ENCODE results near the gene KCND3. TPM values are rescaled to one million over a fixed set of nuclear protein-coding genes. Genes with fewer than 3 reads are reported as not detected.
"Not testable (repeated sequence)": the region's sequence is repeated elsewhere in the genome, so short reads cannot be mapped to it uniquely, and the experiment has no call there.

KCND3 gene
- total RNA-seq, 2 experiments from 2014 or later, result not detected

GRCh38 chr1:111761717-111762116 is 227.8 kb downstream of the KCND3 start:
- POLR2A ChIA-PET, result no interaction called here
- CTCF ChIA-PET, result interaction anchor here (1.7 kb wide), 1 partner anchor 8 kb away, joined by 7 read pairs; no protein-coding TSS in a partner anchor

- CTCF ChIA-PET, result no interaction called here
- POLR2A ChIA-PET, result no interaction called here
These were observed 231.1 kb downstream of the KCND3 start for GRCh38 chr1:111758373-111758772.

GRCh38 chr1:111756124-111756513 is 233.3 kb downstream of the KCND3 start:
- ChIA-PET POLR2A (no interaction called here), CTCF (interaction anchor here (1.1 to 2.4 kb wide), 4 partner anchors 11 to 305 kb away, joined by 3 to 8 read pairs (median 6); no protein-coding TSS in a partner anchor)

- ChIA-PET CTCF (interaction anchor here (0.9 to 2.4 kb wide), 9 partner anchors 9 to 304 kb away, joined by 3 to 8 read pairs (median 4); no protein-coding TSS in a partner anchor), POLR2A (interaction anchor here (0.6 to 1.0 kb wide), 5 partner anchors 10 to 307 kb away, joined by 3 to 7 read pairs (median 4); partner anchors contain the start of genes INKA2 and WDR77)
These were observed 233.9 kb downstream of the KCND3 start, which contains the start of gene DDX20 for GRCh38 chr1:111755331-111756123. TSS of gene DDX20 (plus strand) at chr1:111755901. CDS start at chr1:111755925, 24 bp downstream.

GRCh38 chr1:111754984-111755330 is 234.5 kb downstream of the KCND3 start:
- POLR2A ChIA-PET, result interaction anchor here (0.6 to 1.0 kb wide), 5 partner anchors 10 to 306 kb away, joined by 3 to 7 read pairs (median 4); partner anchors contain the start of genes INKA2 and WDR77
- CTCF ChIA-PET, result interaction anchor here (0.9 to 2.4 kb wide), 10 partner anchors 9 to 304 kb away, joined by 3 to 8 read pairs (median 4); no protein-coding TSS in a partner anchor

GRCh38 chr1:111751906-111752575 is 237.4 kb downstream of the KCND3 start:
- CTCF ChIA-PET, result interaction anchor here (0.7 to 1.7 kb wide), 2 partner anchors 12 to 64 kb away, joined by 4 to 8 read pairs; partner anchors contain the start of gene INKA2
- POLR2A ChIA-PET, result no interaction called here

- ChIA-PET POLR2A (interaction anchor here (0.5 kb wide), 1 partner anchor 711 kb away, joined by 4 read pairs; no protein-coding TSS in a partner anchor), CTCF (interaction anchor here (1.0 to 1.7 kb wide), 3 partner anchors 11 to 242 kb away, joined by 4 to 8 read pairs (median 4); partner anchors contain the start of gene INKA2)
These were observed 238.6 kb downstream of the KCND3 start for GRCh38 chr1:111750856-111751255.

GRCh38 chr1:111749628-111750027 is 239.8 kb downstream of the KCND3 start:
- POLR2A ChIA-PET, result no interaction called here
- CTCF ChIA-PET, result interaction anchor here (0.7 to 2.0 kb wide), 2 partner anchors 36 to 241 kb away, joined by 3 to 7 read pairs; no protein-coding TSS in a partner anchor

- CTCF ChIA-PET, result interaction anchor here (0.6 to 2.2 kb wide), 8 partner anchors 10 to 272 kb away, joined by 3 to 14 read pairs (median 6); no protein-coding TSS in a partner anchor
- POLR2A ChIA-PET, result interaction anchor here (0.6 kb wide), 2 partner anchors 155 to 300 kb away, joined by 3 read pairs; no protein-coding TSS in a partner anchor
These were observed 241.5 kb downstream of the KCND3 start for GRCh38 chr1:111747947-111748346.

GRCh38 chr1:111747282-111747734 is 242.2 kb downstream of the KCND3 start:
- CTCF ChIA-PET, result interaction anchor here (0.6 to 2.2 kb wide), 9 partner anchors 10 to 272 kb away, joined by 3 to 14 read pairs (median 4); no protein-coding TSS in a partner anchor

GRCh38 chr1:111746614-111746999 is 242.9 kb downstream of the KCND3 start:
- ChIA-PET CTCF (interaction anchor here (0.6 to 2.2 kb wide), 10 partner anchors 8 to 271 kb away, joined by 3 to 14 read pairs (median 4); no protein-coding TSS in a partner anchor), POLR2A (no interaction called here)

More at GRCh38 chr1:111747282-111747734, 242.2 kb downstream of the KCND3 start:
- POLR2A ChIA-PET, result no interaction called here

GRCh38 chr1:111745675-111746613 is 243.5 kb downstream of the KCND3 start:
- ChIA-PET POLR2A (interaction anchor here (1.5 kb wide), 1 partner anchor 9 kb away, joined by 4 read pairs; no protein-coding TSS in a partner anchor), CTCF (interaction anchor here (1.3 to 2.2 kb wide), 3 partner anchors 9 to 264 kb away, joined by 3 to 14 read pairs (median 4); no protein-coding TSS in a partner anchor)

- ChIA-PET CTCF (interaction anchor here (0.7 to 1.6 kb wide), 4 partner anchors 11 to 263 kb away, joined by 3 to 6 read pairs (median 3); no protein-coding TSS in a partner anchor), POLR2A (no interaction called here)
These were observed 245.8 kb downstream of the KCND3 start for GRCh38 chr1:111743679-111744101.

GRCh38 chr1:111742938-111743549 is 246.4 kb downstream of the KCND3 start:
- ChIA-PET POLR2A (no interaction called here), CTCF (interaction anchor here (0.9 to 1.6 kb wide), 3 partner anchors 11 to 235 kb away, joined by 3 to 6 read pairs (median 3); no protein-coding TSS in a partner anchor)

GRCh38 chr1:111742292-111742691 is 247.2 kb downstream of the KCND3 start:
- POLR2A ChIA-PET, result not testable (repeated sequence)
- CTCF ChIA-PET, result interaction anchor here (1.5 kb wide), 1 partner anchor 234 kb away, joined by 3 read pairs; no protein-coding TSS in a partner anchor

GRCh38 chr1:111739925-111740765 is 249.3 kb downstream of the KCND3 start:
- CTCF ChIA-PET, result interaction anchor here (0.7 to 3.6 kb wide), 7 partner anchors 11 to 232 kb away, joined by 3 to 19 read pairs (median 4); no protein-coding TSS in a partner anchor

More at GRCh38 chr1:111739925-111740765, 249.3 kb downstream of the KCND3 start:
- POLR2A ChIA-PET, result interaction anchor here (0.7 to 1.8 kb wide), 3 partner anchors 11 to 147 kb away, joined by 3 to 7 read pairs (median 3); no protein-coding TSS in a partner anchor

Data from activated CD8-positive, alpha-beta memory T cell treated with anti-CD3 and anti-CD28 coated beads for 36 hours (primary cell).